Activated T-cell treated with anti-CD3 and anti-CD28 coated beads for 4 hours (primary cell): ENCODE results near the gene SGCD.

Experiments
- DNase-seq: peaks from one replicate; pipeline ENCODE4 v3.0.0-alpha.2; 2020

SGCD gene

GRCh38 chr5:156471893-156472292 lies 144.9 kb downstream of the SGCD start:
- DNase-seq: no peak

GRCh38 chr5:156473269-156473908 lies 146.4 kb downstream of the SGCD start:
- DNase-seq: no peak

- no peak for DNase-seq
These were observed 147.3 kb downstream of the SGCD start for GRCh38 chr5:156474251-156474650.

GRCh38 chr5:156475182-156476157 lies 148.5 kb downstream of the SGCD start:
- no peak for DNase-seq

GRCh38 chr5:156476158-156476551 lies 149.2 kb downstream of the SGCD start:
- no peak for DNase-seq

- DNase-seq: no peak
These were observed 149.7 kb downstream of the SGCD start for GRCh38 chr5:156476678-156477077.

GRCh38 chr5:156477196-156477595 lies 150.2 kb downstream of the SGCD start:
- no peak for DNase-seq

GRCh38 chr5:156479849-156480248 lies 152.9 kb downstream of the SGCD start:
- no peak for DNase-seq

GRCh38 chr5:156481741-156482140 lies 154.8 kb downstream of the SGCD start:
- DNase-seq: no peak

GRCh38 chr5:156482818-156483217 lies 155.9 kb downstream of the SGCD start:
- DNase-seq: no peak

- DNase-seq: no peak
These were observed 159.7 kb downstream of the SGCD start for GRCh38 chr5:156486394-156487238.

GRCh38 chr5:156491766-156492165 lies 164.8 kb downstream of the SGCD start:
- DNase-seq: no peak

GRCh38 chr5:156496291-156496690 lies 169.3 kb downstream of the SGCD start:
- DNase-seq: no peak

GRCh38 chr5:156497804-156498208 lies 170.8 kb downstream of the SGCD start:
- DNase-seq: no peak

- no peak for DNase-seq
These were observed 171.4 kb downstream of the SGCD start for GRCh38 chr5:156498226-156498980.

- DNase-seq: no peak
These were observed 173.8 kb downstream of the SGCD start for GRCh38 chr5:156500755-156501154.

- no peak for DNase-seq
These were observed 178.1 kb downstream of the SGCD start for GRCh38 chr5:156505101-156505500.

GRCh38 chr5:156513123-156513815 lies 186.3 kb downstream of the SGCD start:
- DNase-seq: no peak

GRCh38 chr5:156515121-156515520 lies 188.2 kb downstream of the SGCD start:
- no peak for DNase-seq

- DNase-seq: no peak
These were observed 188.9 kb downstream of the SGCD start for GRCh38 chr5:156515803-156516360.
